Stimulated activated CD8-positive, alpha-beta memory T cell treated with anti-CD3 and anti-CD28 coated beads, Interleukin-4, amount 100 ng/mL, for 1 hour (primary cell): ENCODE results near the gene SETD7.

Source experiments
- DNase-seq, 2 donors: peaks; one replicate each; pipeline ENCODE4 v3.0.0-alpha.2; 2020; ENCODE audit warnings: low read depth in 2 of 2, low spot score in 1 of 2

SETD7 gene

DNA sequence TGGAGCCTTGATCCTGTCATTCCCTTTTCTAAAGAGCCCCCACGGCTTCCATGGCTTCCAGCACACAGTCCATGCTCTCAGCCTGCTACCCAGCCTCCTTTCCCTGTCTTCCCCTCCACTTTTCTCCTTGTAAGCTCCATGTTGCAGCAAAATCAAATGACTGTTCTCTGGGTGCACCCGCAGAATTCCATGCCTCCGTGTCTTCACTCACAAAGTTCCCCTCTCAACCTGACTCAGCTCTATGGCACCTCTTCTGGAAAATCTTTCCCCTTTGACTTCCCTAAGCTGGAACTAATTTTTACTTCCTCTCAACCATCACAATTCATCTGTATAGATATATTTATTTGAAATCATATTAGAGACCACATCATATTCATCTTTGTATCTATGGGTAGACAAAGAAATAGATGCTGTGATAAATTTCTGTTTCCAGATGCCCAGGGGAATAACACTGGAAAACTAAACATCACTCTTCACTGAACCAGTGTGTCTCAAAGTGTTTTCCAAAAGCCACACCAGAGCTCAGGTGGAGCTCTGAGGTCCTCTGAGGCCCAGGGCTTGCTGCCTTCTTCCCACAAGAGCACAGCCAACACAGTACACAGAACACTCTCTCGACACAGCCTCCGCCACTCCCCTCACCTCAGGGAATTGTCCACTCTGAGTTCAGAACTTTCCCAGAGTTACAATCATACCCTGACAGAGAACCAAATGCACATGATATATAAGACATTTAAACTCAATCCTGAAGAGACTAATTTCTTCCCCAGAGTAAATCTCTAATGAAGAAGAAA lies 3.3 kb downstream of the SETD7 start:
- no peak for DNase-seq

DNA sequence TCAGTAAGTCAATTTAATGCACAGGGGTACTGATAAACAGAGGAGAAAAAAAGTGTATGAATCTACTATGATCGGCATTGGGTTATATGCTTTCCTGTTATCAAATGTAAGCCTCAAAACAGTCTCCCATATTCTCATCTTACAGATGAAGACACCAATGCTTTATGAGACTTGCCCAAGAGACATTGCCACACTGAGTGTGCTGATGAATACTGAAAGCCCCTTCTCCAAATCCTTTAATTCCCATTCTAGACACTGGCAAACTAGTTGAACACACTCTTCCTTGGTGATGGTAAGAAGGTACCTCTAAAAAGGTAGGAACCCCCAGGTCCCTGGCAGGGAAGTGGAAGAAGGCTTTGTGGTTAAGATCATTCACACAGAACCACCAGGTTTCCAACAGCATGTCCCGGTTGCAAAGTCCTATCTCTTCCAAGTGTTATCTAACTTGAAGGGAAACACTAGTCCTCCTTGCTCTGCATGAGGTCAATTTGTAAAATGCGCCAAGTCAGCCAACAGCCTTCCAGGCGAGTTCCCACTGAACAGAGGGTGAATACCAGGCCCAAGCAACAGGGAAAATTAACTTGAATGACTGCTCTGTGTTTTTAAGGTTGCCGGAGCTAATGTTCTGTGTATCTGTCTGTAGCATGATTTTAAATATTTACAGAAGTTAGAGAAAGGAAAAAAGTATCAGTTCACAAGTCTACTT lies 5.1 kb downstream of the SETD7 start:
- DNase-seq: no peak

DNA sequence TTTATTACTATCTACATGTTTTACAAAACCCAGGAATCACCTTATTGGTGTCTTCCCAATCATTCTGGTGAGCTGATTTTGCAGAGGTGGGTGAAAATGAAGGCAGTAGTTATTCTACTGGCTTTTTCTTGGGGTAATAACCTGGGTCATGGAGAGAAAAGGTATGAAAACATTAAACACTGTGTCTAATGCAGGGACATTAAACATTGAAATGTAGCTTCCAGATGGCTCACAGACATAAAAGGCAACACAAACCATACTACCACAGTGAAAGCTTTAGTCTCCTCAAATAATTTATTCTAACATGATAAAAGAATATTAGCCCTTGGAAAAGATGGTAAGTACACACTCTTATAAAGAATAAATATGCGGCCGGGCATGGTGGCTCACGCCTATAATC lies 8.0 kb downstream of the SETD7 start:
- DNase-seq: no peak

DNA sequence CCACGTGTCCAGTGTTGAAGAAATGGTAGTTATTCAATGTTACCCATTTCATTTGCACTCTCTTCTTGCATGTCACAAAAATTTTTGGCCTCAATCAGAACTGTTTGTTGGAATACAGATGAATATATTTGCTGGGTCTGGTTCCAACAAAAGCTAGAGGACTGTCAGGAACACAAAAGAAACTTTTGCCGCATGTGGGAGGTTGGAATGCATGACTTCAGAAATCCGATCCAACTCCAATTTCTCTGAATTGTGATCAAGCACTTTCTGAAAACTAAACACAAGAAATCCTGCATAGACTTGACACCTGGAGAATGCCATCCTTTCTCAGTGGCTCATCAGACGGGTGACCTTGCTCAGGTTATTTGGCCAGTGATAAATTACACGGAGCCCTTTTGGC lies 15.4 kb downstream of the SETD7 start:
- no peak for DNase-seq

DNA sequence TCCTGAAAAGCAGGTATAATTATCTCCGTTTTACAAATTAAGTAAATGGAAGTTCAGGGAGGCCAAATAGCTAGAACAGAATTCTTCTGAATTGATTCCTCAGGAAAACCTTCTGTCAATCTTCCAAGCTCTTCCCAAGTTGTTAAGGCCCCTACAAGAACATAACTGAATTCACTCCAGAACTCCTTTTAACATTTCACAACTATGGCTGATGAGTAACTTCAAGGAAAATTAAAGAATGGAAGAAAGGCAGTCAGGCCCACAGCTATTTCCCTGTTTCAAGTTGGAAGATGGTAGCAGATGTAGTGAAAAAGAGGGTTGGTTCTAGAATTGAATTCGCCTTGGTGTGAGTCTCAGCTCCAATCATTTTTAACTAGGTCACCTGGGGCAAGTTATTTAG lies 15.9 kb downstream of the SETD7 start:
- no peak for DNase-seq

DNA sequence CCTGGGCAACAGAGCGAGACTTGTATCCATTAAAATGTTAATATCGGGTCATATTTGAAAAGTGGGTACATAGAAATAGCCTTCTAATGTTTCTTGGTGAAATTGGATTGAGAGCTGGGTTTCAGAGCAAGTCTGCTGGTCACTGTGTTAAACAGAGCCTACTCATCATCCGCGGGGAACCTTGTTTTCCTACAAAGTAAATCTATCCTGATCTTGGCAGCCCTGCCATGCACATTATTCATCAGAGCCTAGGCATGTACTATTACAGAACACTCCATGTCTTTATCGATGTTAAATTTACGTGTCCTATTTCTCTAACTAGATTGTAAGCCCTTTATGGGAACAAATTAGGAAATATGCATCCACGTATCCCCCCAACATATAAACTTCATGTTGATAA lies 18.7 kb downstream of the SETD7 start:
- no peak for DNase-seq

DNA sequence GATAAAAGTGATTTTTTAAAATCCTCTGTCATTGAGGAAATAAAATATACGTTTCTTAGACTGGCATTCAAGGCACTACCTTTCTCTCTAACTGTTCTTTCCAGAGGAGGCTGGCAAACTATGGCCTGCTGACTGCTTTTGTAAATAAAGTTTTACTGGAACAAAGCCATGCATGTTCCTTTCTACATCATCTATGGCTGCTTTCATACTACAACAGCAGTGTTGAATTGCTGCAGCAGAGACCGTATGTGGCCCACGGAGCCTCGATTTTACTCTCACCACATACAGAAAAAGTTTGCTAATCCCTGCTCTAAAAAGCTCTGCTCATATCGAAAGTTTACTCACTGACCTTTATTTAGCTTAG lies 20.2 kb downstream of the SETD7 start:
- no peak for DNase-seq

DNA sequence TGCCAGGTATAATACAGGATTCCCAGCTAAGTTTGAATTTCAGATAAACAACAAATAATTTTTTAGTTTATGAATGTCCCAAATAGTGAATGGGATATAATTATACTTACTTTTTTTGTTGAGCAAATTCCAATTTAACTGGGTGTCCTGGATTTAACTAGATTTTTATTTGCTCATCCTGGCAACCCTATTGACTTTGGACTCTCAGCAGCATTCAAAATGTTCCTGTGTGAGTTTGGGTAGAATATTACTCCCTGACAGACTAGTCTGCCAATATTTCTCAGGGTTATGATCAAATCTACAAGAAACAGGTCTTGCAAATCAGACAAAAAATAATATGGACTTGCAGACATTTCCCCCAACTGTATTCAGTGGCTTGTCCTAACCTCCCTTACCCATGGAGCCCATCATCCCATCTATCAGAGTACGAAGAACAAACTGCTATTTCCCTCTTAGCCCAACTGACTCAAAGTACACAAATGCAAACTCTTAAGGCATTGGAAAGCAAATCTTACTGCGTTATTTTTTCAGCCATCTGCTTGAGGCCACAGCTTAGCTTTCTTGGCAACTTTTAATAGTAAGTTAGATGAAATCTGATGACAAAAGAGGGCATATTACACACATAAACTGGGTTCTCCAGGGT lies 20.7 kb downstream of the SETD7 start:
- DNase-seq: no peak

DNA sequence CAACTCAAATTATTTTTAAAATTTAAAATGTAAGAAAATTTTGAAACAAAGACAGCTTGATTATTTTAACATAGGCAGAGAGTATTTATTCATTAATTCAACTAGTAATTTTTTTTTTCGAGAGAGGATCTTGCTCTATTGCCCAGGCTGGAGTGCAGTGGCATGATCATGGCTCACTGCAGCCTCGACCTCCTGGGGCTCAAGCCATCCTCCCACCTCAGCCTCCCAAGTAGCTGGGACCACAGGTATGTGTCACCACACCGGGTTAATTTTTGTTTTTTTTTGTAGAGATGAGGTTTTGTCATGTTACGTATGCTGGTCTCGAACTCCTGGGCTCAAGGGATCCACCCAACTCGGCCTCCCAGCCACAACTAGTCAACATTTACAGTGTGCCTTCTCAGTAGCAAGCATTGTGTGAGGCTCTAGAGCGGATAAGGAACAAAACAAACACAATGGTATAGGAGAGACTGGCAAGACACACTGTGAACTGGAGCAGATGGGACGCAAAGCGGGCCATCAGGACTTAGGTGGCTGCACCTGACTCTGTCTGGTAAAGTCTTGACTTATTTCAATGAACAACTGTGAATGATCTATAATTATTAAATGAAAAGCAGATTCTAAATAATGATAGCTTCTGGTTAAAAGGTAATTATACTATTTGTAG lies 21.6 kb downstream of the SETD7 start:
- DNase-seq: no peak

DNA sequence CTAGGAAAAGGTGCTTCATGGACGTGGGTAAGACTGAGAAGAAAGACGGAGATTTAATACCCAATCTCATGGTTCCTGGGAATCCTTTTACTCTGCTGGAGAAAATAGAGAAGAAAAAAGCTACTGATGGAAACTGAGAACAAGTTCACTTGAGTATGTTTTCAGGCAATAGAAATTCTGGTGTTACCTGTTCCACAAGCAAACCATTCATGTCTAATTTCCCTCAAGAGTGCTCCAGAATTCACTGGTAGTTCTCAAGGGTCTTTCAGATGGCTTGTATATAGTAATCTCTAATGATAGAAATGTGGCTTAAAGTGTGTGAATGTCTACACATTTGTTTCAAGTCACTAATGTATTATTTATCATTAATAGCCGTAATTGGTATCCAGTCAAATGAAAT lies 22.5 kb downstream of the SETD7 start:
- no peak for DNase-seq

DNA sequence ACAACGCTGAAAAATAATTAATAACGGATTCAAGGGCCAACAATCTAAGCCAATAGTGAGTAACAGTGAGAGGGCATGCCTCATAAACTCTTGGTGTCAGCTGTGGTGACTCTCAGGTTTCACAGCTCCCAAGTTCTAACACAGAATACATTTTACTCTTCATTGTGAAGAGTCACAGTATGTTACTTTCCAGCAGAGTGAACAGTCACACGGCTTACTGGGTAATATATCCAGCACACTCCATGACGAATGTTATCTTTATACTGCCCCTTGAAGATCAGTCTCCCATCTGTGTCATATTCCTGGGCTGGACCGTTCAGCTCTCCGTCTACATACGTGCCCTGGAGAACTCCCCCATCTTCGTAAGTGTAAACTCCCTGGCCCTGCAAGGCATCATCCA lies 23.1 kb downstream of the SETD7 start:
- DNase-seq: no peak

DNA sequence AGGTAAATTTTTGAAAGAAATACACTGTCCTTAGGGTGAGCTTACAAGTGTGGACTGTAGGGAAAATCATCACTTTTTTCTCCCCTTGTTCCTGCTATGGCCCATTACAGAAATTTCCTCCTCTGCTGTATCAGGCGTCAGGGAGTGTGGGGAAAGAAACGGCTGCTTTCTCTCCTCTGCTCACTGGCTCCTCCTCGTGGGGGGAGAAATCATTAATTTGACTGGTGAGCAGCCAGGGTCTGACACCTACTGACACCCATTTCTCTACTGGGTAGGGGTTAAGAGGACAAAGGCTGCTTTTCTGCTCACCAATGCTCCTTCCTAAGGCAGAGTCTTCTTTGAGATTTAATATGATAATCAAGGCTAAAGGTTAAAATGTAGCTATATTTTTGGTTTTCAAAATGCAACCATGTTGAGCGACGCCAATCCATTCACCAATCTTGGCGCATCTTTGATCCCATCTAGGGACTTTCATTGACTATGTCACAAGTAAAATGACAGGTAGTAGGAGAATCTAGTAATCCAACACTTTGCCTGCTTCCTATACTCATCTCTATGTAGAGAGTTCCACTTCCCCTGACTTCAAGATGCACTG lies 25.1 kb downstream of the SETD7 start:
- peak; percentile 7 to 33 for DNase-seq

DNA sequence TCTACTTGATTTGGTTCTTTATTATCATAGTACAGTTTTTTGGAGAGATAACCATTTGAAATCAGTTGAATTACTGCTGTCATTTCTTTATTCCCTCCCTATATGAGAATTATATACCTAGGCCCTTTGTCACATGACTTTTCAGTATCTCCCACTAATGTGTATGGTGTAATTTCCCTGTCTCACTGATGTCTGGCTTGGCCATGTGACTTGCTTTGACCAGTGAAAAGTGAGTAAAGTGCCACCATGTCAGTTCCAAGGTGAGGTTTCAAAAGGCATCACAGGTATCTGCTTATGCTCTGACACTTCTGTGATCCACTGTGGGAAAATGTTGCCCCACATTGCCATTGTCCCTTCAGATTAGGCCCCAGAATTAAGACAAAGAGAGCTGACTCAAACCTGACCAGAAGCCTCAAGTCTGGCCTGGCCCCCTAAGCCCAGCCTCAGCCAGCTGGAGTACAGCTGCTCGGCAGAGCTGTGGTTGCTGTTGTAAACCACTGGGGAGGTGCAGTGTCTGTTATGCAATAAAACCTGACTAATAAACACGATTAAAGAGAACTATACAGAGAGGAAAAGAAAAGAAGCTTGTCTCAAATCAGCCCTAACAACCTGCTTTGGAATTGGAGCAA lies 27.5 kb downstream of the SETD7 start:
- DNase-seq: no peak

DNA sequence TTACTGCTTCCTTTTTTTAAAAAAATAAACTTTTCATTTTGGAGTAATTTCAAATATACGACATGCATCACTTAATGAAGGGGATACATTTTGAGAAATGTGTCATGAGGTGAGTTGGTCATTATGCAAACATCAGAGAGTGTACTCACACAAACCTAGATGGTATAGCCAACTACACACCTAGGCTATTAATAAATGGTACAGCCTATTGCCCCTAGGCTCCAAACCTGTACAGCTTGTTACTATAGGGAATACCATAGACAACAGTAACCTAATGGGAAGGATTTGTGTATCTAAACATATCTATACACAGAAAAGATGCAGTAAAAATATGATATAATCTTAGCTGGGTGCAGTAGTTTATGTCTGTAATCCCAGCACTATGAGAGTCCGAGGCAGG lies 29.1 kb downstream of the SETD7 start:
- no peak for DNase-seq

DNA sequence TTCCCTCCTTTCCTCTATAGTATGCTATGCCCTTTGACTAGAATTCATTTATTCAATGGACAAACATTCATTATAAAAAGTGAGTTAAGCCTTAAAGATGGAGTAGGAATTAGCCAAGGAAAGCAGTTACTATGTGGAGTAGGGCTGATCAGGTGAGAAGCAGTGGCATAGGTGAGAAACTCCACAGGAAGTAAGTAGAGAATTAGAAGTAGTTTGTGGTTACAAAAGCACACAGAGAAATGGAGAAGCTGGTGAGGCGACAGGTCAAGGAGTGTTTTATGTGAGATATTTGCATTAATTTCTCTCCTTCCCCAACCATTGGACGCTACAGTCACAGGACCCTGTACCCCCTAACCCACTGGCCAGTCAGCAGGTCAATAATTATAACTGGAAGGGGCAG lies 30.6 kb downstream of the SETD7 start:
- no peak for DNase-seq

DNA sequence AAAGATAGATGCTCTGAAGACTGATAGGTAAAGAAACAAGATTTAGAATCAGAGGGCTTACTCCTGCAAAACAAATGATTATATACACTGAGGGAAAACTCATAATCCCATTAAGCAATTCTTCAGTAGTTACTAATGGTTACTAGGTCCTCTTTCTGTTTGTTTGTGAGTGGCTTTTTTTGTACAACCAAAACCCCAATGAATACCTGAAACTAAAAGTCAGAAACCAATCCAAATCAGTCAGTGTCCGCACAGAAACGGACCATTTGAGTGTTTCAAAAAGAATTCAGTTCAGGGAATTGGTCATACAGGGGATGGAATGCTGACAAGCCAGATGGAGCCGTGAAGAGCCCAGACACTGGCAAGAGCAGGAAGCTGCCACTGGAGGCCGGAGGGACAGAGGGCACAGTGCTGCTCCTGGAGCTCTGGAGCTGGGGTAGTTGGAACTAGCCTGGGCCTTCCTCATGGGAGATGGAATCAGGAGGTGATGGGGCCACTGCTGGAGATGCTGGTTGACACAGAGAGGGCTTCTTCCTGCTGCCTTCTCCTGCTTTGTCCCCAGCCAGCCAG lies 31.9 kb downstream of the SETD7 start:
- no peak for DNase-seq

DNA sequence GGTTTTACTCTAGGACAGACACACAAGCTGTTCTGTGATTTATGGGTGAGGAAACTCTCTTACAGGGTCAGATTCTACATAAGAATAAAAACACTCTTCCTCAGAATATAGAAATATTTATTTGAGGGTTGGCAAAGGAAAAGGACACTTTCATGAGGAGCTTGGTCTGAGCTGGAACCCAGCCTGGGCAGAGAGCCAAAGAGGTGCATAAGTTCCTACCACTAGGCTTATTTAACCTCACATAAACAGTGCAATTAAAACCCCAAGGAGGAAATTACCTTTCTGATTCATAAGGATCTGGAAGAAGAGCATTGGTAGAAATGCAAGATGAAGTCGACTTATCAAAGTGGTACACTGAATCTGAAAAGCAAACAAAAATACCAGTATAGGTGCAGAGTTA lies 32.9 kb downstream of the SETD7 start:
- DNase-seq: no peak

DNA sequence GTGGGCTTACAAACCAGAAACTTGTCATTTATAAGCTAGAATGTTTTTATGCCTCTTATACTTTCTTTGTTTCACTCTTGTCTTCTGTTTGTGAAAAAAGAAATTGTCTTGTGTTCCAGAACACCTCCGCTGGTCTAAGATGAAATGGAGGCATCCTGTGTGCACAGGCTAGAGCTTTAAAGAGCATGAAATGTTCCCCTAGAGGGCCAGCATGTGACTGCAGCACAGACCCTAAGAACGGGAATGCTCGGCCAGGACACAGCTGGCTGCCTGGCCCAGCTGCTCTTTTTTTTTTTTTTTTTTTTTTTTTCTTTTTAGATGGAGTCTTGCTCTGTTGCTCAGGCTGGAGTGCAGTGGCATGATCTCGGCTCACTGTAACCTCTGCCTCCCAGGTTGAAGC lies 33.6 kb downstream of the SETD7 start:
- no peak for DNase-seq

DNA sequence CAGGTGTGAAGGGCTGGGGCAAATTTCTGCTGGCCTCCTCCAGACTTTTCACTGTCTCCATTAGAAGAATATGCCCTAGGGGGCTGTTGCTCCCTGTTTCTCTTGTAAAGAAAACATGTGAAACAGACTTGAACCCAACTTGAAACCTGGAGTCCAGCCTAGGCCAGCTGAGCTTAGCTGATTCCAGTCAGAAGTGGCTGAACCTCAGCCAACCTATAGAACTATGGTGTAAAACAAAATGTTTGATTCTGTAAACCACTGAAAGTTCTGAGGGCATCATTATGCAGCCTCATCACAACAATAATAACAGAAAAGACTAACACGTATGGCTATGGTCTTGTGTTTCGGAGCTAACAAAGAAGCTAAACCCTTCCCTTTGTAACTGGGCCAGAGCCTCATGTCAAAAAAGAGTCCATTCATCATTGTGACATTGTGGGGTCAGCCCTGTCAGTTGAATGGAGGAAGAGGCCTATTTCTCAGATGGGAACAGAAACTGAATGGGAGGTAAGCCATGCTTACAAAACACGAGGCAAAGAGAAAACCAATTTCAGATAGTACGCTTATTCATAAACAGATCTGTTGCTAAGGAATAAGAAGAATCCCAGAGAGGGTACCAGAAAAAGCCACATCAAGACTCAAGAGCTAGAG lies 34.1 kb downstream of the SETD7 start:
- no peak for DNase-seq

DNA sequence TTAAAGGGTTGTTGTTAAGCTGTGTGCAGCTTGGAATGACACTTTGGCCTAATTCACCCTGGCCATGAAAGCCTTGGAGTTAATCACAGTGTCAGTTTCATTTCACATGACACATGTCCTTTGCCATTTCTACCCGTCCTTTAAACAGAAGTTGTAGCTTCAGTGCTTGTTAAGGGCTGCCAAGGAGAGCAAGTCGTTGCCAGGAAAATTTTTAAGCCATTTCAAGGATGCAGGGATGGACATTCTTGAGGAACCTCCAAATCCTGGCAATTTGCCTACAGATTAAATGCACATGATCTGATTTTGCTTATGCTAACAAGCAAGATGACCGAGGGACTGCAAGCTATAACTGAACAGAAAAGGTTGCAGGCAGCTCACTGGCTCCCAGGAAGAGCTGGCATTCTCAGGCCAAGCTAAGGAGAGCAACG lies 40.5 kb downstream of the SETD7 start:
- DNase-seq: no peak
